Tibial artery (tissue), 4 donors: ENCODE results near the gene PCDHGA8.
"Not testable (repeated sequence)": the region's sequence is repeated elsewhere in the genome, so short reads cannot be mapped to it uniquely, and the experiment has no call there.

Experiments
- DNase-seq, 2 donors: peaks; one replicate each; pipeline ENCODE4 v3.0.0-alpha.2; 2019
- H3K27ac ChIP-seq, 2 donors: fragments of 200-600 bp; sonication (generic) in 1 of 2; 1 replicate in 1 of 2; 2 replicates in 1 of 2; pipeline ENCODE4 v1.5.1; 2018 to 2019; ENCODE audit warnings: mild to moderate bottlenecking in 1 of 2
- H3K27me3 ChIP-seq, 2 donors: fragments of 200-600 bp; sonication (generic) in 1 of 2; one replicate each; pipeline versions ENCODE4 v1.5.1 to v1.6.0; 2016 to 2019
- H3K36me3 ChIP-seq, 3 donors: fragments of 200-600 bp; sonication (generic) in 2 of 3; one replicate each; pipeline ENCODE4 v1.5.1; 2016 to 2019; ENCODE audit warnings: mild to moderate bottlenecking in 2 of 3
- H3K4me1 ChIP-seq, 4 donors: fragments of 200-600 bp; sonication (generic) in 2 of 4; 1 replicate in 3 of 4; 2 replicates in 1 of 4; pipeline ENCODE4 v1.5.1; 2016 to 2019
- H3K4me3 ChIP-seq, 2 donors: fragments of 200-600 bp; sonication (generic) in 1 of 2; 1 replicate in 1 of 2; 2 replicates in 1 of 2; pipeline ENCODE4 v1.5.1; 2018 to 2019; ENCODE audit warnings: mild to moderate bottlenecking in 2 of 2
- H3K9me3 ChIP-seq, 3 donors: fragments of 200-600 bp; sonication (generic) in 1 of 3; one replicate each; pipeline ENCODE4 v1.5.1; 2016 to 2019
- CTCF ChIP-seq, 2 experiments: fragments of 200-600 bp in 1 of 2; fragments of 450-650 bp in 1 of 2; IDR thresholded peaks; one replicate each; pipeline ENCODE4 v1.5.1; 2017 to 2019; ENCODE audit warnings: antibody characterized with exemption in 2 of 2, mild to moderate bottlenecking in 1 of 2, moderate library complexity in 1 of 2
- intact Hi-C: fragments of 100-400 bp; cut with DNase I; formaldehyde crosslinking; loops from one replicate; pipeline ENCODE4 v1.15.0; 2023; ENCODE audit warnings: low total_unique reads

The PCDHGA8 gene

GRCh38 chr5:141398608-141399007, 6.2 kb downstream of the PCDHGA8 start:
- DNase-seq, result no peak
- Histone ChIP-seq H3K4me3 (no peak overlapping the region), H3K9me3 (peaks cover 48 to 98% (median 89%) of the 10 kb centered on the region in 3 donors), H3K36me3 (peaks cover 5 to 53% (median 31%) of the 10 kb centered on the region in 3 donors), H3K27me3 (no peaks in the 10 kb centered on the region), H3K4me1 (no peaks in the 10 kb centered on the region), H3K27ac (no peak overlapping the region)
- TF ChIP-seq CTCF (IDR thresholded peaks at IDR 0.05), result no peak
- intact Hi-C loops, result no loop called here

- H3K4me3 ChIP-seq, result no peak overlapping the region
- H3K36me3 ChIP-seq, result peaks cover 6 to 54% (median 37%) of the 10 kb centered on the region in 3 donors
- H3K4me1 ChIP-seq, result no peaks in the 10 kb centered on the region
- DNase-seq, result peak in 1 of 2 donors; percentile 43
- H3K9me3 ChIP-seq, result peaks cover 40 to 98% (median 89%) of the 10 kb centered on the region in 3 donors
- no peaks in the 10 kb centered on the region for H3K27me3 ChIP-seq
- no peak overlapping the region for H3K27ac ChIP-seq
- intact Hi-C loops, result no loop called here
- no peak for TF ChIP-seq CTCF (IDR thresholded peaks at IDR 0.05)
Observed at GRCh38 chr5:141399555-141400258, 7.3 kb downstream of the PCDHGA8 start.

DNA sequence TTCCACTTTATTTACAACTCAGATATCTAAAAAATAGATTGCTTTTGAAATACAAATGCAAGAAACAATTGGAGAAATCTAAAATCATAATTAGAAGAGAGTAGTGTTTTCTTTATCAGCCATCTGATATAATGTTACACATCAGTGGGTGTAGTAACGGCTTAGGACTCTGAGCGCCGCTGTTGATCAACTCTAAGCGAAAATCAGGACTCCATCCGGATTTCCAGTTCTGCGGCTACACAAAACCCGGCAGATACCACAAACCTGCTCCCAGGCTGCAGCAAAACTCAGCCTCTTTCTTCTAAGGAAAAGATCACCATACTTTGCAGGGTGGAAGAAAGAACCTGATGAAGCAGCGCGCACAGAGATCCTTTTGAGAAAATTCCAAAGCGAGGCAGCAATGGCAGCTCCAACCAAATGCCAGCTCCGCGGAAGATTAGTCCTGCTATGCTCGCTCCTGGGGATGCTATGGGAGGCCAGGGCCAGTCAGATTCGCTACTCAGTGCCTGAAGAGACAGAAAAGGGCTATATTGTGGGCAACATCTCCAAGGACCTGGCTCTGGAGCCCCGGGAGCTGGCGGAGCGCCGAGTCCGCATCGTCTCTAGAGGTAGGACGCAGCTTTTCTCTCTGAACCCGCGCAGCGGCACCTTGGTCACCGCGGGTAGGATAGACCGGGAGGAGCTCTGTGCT, 10.3 kb downstream of the PCDHGA8 start, which contains the start of gene PCDHGA9:
Gene PCDHGA9 (plus strand): TSS at position 226 of the 691 bp plus-strand sequence. CDS start 175 bp downstream, at position 401.
- intact Hi-C loops, result no loop called here
- peaks cover 10 to 54% (median 51%) of the 10 kb centered on the region in 3 donors for H3K36me3 ChIP-seq
- peak in 1 of 2 donors; percentile 59 for DNase-seq
- TF ChIP-seq CTCF (IDR thresholded peaks at IDR 0.05), result peak in 1 of 2 experiments; percentile 16
- H3K27ac ChIP-seq, result no peak within 1 kb of the TSS
- H3K9me3 ChIP-seq, result peaks cover 35 to 98% (median 85%) of the 10 kb centered on the region in 3 donors
- no peaks in the 10 kb centered on the region for H3K27me3 ChIP-seq
- H3K4me1 ChIP-seq, result no peaks in the 10 kb centered on the region
- peak within 1 kb of the TSS; percentile 29 to 31 for H3K4me3 ChIP-seq

DNA sequence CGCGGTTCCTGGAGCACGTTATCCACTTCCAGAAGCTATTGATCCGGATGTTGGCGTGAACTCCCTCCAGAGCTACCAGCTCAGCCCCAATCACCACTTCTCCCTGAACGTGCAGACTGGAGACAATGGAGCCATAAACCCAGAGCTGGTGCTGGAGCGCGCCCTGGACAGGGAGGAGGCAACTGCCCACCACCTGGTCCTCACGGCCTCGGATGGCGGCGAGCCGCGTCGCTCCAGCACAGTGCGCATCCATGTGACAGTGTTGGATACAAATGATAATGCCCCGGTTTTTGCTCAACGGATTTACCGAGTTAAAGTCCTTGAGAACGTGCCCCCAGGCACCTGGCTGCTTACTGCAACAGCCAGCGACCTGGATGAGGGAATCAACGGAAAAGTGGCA, 11.0 kb downstream of the PCDHGA8 start:
- Histone ChIP-seq H3K4me3 (peak overlapping the region in 1 of 2 donors; percentile 31), H3K9me3 (peaks cover 36 to 100% (median 89%) of the 10 kb centered on the region in 3 donors), H3K27ac (no peak overlapping the region), H3K4me1 (no peaks in the 10 kb centered on the region), H3K36me3 (peaks cover 10 to 54% (median 54%) of the 10 kb centered on the region in 3 donors), H3K27me3 (no peaks in the 10 kb centered on the region)
- intact Hi-C loops, result no loop called here
- no peak for DNase-seq
- no peak for TF ChIP-seq CTCF (IDR thresholded peaks at IDR 0.05)

DNA sequence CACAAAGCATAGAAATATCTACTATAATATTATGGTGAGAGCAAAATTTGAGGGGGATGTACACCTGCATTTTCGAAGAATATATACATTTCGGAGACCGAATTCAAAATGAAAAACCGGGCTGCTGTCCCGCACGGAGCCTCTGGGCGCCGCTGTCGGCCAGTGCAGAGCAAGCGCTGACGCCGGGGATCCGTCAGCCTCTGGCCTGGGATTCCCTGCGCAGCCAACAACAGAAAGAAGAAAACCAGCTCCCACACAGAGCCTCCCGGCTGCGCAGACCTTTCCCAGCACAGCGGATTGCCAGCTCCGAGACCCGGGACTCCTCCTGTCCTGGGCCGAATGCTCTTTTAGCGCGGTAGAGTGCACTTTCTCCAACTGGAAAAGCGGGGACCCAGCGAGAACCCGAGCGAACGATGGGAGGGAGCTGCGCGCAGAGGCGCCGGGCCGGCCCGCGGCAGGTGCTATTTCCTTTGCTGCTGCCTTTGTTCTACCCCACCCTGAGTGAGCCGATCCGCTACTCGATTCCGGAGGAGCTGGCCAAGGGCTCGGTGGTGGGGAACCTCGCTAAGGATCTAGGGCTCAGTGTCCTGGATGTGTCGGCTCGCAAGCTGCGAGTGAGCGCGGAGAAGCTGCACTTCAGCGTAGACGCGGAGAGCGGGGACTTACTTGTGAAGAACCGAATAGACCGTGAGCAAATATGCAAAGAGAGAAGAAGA, 15.5 kb downstream of the PCDHGA8 start, which contains the start of gene PCDHGB6:
Gene PCDHGB6 (plus strand): TSS at position 232 of the 716 bp plus-strand sequence. CDS start 182 bp downstream, at position 414.
- H3K27me3 ChIP-seq, H3K27ac ChIP-seq, H3K4me1 ChIP-seq, intact Hi-C loops: not testable (repeated sequence)
- peak within 1 kb of the TSS; percentile 23 to 39 for H3K4me3 ChIP-seq
- DNase-seq, result peak in 1 of 2 donors; percentile 55
- peaks cover 7 to 68% (median 63%) of the 10 kb centered on the region in 3 donors for H3K36me3 ChIP-seq
- TF ChIP-seq CTCF (IDR thresholded peaks at IDR 0.05), result peak; percentile 36 to 39
- peaks cover 25 to 98% (median 91%) of the 10 kb centered on the region in 3 donors for H3K9me3 ChIP-seq
